Measurements from ENCODE around the gene HMGA1. TPM values are rescaled to one million over a fixed set of nuclear protein-coding genes. Genes with fewer than 3 reads are reported as not detected.
A peak's percentile ranks its signal among the peaks of the same experiment; 100 is the strongest.

The HMGA1 gene
- total and polyA plus RNA-seq, 12 donors, result 14.2 to 54.9 (median 40.9) TPM

DNA sequence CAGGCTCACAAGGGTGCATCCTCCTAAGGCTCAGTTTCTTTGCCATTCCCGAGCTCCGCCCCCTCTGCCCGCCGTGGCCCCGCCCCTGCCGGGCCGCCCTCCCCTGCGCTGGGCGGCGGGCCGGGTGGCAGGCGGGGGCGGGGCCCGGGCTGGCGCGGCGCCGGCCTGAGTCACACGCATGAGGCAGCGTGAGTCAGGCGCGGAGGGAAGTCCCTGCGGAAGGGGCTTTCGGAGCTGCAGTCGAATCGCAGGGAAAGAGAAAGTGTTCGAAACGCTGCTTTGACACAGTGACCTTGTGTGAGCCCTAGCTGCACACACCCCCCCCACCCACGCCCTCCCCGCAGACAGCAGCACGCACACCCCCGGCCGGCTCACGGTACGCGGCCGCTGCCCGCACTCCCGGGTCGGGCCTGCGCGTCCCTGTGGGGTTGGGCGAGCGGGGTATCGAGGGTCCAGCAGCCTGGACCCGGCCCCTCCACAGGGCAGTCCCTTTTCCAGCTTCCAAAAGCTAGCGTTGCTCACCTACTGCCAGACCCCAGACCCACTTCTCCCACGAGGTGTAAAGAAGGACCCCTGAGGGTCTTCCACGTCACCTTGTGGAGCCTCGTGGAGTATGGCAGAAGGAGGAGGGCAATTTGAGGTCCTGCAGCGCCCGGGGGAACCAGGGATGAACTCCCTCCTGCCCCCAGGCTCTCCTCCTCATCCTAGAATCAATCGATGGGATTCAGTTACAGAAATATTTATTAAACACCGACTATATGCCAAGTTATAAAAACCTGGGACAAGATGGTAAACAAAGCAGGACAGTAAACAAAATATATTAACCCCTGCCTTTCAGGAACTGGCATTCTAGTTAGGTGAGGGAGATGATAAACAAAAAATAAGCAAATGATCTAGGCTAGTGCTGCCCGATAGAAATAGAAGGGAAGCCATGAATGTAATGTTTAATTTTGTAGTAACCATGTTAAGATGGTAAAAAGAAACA lies 12.4 kb upstream of the HMGA1 start:
- intact Hi-C loops (cut with DNase I), result loop anchor here in 2 of 10 donors (1.0 to 2.0 kb wide), 2 partner anchors 12 to 25 kb away; partner anchors contain the start of genes HMGA1 (in 1 of the 2) and SMIM29 (in 1 of the 2)
- 3% methylated on average over 55 of the region's 55 CpGs for WGBS, 2 donors

DNA sequence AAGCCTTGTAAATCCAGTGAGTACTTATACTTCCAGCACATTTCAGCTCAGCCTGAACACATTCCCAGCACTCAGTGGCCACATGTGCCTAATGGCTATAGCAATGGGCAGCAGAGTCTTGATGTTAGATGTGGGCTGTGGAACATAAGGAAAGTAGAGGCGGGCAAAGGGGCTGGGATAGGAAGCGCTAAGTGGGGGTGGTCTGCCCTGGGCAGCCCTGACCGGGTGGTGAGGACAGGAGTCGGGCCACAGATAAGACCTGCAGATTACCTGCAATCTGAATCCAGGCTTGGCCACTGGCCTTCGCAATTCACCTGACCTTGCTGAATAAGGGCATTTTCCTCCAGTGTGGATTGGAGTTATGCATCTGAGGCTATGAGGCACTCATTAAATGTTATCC lies 11.1 kb upstream of the HMGA1 start:
- Histone ChIP-seq H3K4me1 (peaks cover 0 to 28% (median 13%) of the 10 kb centered on the region in 9 donors), H3K36me3 (no peaks in the 10 kb centered on the region), H3K27me3 (no peaks in the 10 kb centered on the region), H3K4me3 (no peak overlapping the region), H3K9me3 (no peaks in the 10 kb centered on the region), H3K27ac (no peak overlapping the region)
- DNase-seq (no peak), ATAC-seq (no peak)
- TF ChIP-seq, protein P1, sequence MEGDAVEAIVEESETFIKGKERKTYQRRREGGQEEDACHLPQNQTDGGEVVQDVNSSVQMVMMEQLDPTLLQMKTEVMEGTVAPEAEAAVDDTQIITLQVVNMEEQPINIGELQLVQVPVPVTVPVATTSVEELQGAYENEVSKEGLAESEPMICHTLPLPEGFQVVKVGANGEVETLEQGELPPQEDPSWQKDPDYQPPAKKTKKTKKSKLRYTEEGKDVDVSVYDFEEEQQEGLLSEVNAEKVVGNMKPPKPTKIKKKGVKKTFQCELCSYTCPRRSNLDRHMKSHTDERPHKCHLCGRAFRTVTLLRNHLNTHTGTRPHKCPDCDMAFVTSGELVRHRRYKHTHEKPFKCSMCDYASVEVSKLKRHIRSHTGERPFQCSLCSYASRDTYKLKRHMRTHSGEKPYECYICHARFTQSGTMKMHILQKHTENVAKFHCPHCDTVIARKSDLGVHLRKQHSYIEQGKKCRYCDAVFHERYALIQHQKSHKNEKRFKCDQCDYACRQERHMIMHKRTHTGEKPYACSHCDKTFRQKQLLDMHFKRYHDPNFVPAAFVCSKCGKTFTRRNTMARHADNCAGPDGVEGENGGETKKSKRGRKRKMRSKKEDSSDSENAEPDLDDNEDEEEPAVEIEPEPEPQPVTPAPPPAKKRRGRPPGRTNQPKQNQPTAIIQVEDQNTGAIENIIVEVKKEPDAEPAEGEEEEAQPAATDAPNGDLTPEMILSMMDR (IDR thresholded peaks at IDR 0.05), result no peak
- WGBS, 2 donors, result 91 to 95% methylated on average over 5 of the region's 5 CpGs
- intact Hi-C loops (cut with DNase I), result loop anchor here in 1 of 10 donors (2.0 kb wide), 1 partner anchor 23 kb away; the partner anchor contains the start of gene SMIM29

More for the DNA sequence above, 12.4 kb upstream of the HMGA1 start:
- Histone ChIP-seq H3K4me3 (peak overlapping the region; percentile 35 to 91 (median 70)), H3K27ac (peak overlapping the region; percentile 48 to 94 (median 90)), H3K27me3 (no peaks in the 10 kb centered on the region), H3K9me3 (no peaks in the 10 kb centered on the region), H3K36me3 (no peaks in the 10 kb centered on the region), H3K4me1 (peaks cover 0 to 27% (median 13%) of the 10 kb centered on the region in 9 donors)
- ATAC-seq, result peak; percentile 97 to 99 (median 98)
- peak; percentile 91 to 93 for DNase-seq
- TF ChIP-seq, protein P1 (IDR thresholded peaks at IDR 0.05), result no peak

DNA sequence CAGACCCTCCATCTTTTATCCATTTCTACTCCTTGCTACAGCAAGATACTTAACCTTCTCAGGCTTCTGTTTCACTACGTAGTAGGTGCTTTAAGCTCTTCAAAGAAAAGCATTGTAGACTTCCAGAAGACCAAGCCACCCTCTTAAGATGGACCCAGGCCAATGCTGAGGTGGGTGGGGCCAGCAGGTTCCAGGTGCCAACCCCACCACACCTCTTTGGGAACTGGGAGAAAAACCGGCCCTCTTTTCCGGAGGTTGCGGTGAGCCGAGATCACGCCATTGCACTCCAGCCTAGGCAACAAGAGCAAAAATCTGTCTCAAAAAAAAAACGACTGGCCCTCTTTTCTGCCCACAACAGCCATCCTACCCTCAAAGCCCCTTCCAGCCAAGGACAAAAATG lies 10.6 kb upstream of the HMGA1 start:
- DNase-seq, result no peak
- TF ChIP-seq, protein P1 (IDR thresholded peaks at IDR 0.05), result no peak
- Histone ChIP-seq H3K4me1 (peaks cover 0 to 33% (median 13%) of the 10 kb centered on the region in 9 donors), H3K4me3 (no peak overlapping the region), H3K27ac (no peak overlapping the region), H3K36me3 (no peaks in the 10 kb centered on the region), H3K9me3 (no peaks in the 10 kb centered on the region), H3K27me3 (no peaks in the 10 kb centered on the region)
- intact Hi-C loops (cut with DNase I), result no loop called here
- no peak for ATAC-seq
- WGBS, 2 donors, result 81 to 86% methylated on average over 7 of the region's 7 CpGs

DNA sequence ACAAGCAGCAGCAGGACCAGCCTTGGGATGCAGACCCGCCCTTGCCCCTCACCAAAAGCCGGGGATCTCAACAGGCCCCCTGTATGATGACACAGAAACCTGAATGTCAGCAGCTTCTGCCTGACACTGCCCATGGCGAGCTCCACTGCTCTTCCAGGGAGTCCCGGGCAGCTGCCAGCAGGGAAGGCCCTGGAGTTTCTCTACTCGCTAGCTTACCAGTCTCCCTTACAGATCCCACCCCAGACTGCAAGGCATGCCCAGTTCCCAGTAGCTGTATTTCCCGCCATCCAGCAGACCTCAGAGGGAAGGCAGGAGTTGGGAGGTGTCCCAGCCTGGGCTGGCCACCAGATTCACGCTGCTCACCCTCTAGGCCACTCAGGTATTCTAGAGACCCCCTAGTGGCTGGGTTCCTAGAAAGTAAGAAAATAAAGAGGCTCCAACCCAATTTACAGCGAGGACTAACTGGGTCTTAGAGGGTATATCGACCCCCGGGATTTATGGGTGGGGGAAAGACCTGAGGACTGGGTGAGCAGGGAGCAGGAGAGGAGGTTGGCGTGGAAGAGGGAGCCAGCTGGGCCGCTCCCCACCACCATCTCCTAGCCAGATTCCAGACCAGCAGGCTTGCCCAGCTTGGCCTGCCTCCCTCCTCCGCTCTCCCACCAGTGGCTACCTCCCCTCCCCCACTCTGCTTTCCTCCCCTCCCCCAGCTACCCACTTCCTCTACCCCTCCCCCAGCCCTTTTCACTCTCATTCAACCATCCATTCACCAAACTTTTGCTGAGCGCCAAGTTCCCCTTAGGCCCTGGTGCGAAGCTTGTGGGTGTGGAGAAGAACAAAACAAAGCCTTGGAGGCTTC lies 9.7 kb upstream of the HMGA1 start:
- Histone ChIP-seq H3K36me3 (no peaks in the 10 kb centered on the region), H3K9me3 (no peaks in the 10 kb centered on the region), H3K4me3 (no peak overlapping the region), H3K4me1 (peaks cover 0 to 35% (median 13%) of the 10 kb centered on the region in 9 donors), H3K27me3 (no peaks in the 10 kb centered on the region), H3K27ac (no peak overlapping the region)
- ATAC-seq (no peak), DNase-seq (no peak)
- TF ChIP-seq, protein P1 (IDR thresholded peaks at IDR 0.05), result no peak
- intact Hi-C loops (cut with DNase I), result no loop called here
- 91 to 93% methylated on average over 14 to 15 of the region's 15 CpGs for WGBS, 2 donors

All from heart right ventricle (tissue), 16 donors.